ENCODE measurements around the gene AJAP1. TPM values are rescaled to one million over a fixed set of nuclear protein-coding genes. Genes with fewer than 3 reads are reported as not detected.

Gene AJAP1
- total RNA-seq, 1 experiment from 2014 or later = not detected

DNA sequence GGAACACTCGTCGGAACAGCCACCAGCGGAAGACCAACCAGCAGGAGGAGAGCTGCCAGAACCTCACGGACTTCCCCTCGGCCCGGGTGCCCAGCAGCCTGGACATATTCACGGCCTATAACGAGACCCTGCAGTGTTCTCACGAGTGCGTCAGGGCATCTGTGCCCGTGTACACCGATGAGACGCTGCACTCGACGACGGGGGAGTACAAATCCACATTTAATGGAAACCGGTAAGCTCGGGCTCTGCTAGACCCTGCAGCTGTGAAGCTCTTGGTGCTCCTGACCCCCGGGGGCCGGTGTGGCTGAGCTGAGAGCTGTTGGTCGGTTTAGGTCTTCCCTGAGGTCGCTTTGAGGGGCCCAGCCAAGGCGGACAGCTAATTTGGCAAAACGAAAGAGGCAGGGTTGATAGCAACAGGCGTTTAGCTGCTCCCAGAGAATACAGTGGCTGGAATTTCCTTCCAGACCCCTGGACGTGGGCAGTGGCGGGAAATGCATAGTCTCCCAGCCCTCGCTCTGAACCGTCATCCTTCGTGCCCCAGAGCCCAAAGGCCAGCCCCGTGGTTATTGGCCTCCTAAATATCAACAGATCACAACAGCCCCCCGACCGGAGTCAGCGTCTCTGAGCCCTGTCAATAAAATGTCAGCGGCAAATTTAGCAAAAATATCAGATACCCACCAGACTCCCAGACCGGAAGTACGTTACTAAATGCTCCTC, 118.0 kb downstream of the AJAP1 start:
- intact Hi-C loops (cut with micrococcal nuclease; ENCODE audit: unreplicated experiment) = no loop called here
- CTCF ChIA-PET = interaction anchor here (0.6 kb wide), 1 partner anchor 781 kb away, joined by 5 read pairs; no protein-coding TSS in a partner anchor
- no peak for ATAC-seq
- POLR2A ChIA-PET = no interaction called here
- no TSS peak for BruUV-seq (replicated peaks)
- no peak overlapping the region for H3K4me3 ChIP-seq (ENCODE audit: low read depth in 2 of 2, low read length in 2 of 2)
- no peak for DNase-seq (ENCODE audit: low read depth, low spot score)
- H3K27me3 ChIP-seq (ENCODE audit: control insufficient read depth, insufficient read depth, low read length) = no peaks in the 10 kb centered on the region; the same call in 1 of the 2 replicates
- no peaks in the 10 kb centered on the region for H3K9me3 ChIP-seq (ENCODE audit: control insufficient read depth, insufficient read depth, low read depth, low read length)
- TF ChIP-seq, protein P1, sequence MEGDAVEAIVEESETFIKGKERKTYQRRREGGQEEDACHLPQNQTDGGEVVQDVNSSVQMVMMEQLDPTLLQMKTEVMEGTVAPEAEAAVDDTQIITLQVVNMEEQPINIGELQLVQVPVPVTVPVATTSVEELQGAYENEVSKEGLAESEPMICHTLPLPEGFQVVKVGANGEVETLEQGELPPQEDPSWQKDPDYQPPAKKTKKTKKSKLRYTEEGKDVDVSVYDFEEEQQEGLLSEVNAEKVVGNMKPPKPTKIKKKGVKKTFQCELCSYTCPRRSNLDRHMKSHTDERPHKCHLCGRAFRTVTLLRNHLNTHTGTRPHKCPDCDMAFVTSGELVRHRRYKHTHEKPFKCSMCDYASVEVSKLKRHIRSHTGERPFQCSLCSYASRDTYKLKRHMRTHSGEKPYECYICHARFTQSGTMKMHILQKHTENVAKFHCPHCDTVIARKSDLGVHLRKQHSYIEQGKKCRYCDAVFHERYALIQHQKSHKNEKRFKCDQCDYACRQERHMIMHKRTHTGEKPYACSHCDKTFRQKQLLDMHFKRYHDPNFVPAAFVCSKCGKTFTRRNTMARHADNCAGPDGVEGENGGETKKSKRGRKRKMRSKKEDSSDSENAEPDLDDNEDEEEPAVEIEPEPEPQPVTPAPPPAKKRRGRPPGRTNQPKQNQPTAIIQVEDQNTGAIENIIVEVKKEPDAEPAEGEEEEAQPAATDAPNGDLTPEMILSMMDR (IDR thresholded peaks at IDR 0.05) = no peak
- no peak for TF ChIP-seq POLR2AphosphoS5 (IDR thresholded peaks at IDR 0.05; ENCODE audit: low read depth, low read length)
- no peak for TF ChIP-seq SIN3A (IDR thresholded peaks at IDR 0.05; ENCODE audit: borderline replicate concordance, insufficient read depth, low read depth, low read length)
- no peak for TF ChIP-seq TCF7L2 (IDR thresholded peaks at IDR 0.05; ENCODE audit: low read depth, low read length)
- TF ChIP-seq, protein P2, sequence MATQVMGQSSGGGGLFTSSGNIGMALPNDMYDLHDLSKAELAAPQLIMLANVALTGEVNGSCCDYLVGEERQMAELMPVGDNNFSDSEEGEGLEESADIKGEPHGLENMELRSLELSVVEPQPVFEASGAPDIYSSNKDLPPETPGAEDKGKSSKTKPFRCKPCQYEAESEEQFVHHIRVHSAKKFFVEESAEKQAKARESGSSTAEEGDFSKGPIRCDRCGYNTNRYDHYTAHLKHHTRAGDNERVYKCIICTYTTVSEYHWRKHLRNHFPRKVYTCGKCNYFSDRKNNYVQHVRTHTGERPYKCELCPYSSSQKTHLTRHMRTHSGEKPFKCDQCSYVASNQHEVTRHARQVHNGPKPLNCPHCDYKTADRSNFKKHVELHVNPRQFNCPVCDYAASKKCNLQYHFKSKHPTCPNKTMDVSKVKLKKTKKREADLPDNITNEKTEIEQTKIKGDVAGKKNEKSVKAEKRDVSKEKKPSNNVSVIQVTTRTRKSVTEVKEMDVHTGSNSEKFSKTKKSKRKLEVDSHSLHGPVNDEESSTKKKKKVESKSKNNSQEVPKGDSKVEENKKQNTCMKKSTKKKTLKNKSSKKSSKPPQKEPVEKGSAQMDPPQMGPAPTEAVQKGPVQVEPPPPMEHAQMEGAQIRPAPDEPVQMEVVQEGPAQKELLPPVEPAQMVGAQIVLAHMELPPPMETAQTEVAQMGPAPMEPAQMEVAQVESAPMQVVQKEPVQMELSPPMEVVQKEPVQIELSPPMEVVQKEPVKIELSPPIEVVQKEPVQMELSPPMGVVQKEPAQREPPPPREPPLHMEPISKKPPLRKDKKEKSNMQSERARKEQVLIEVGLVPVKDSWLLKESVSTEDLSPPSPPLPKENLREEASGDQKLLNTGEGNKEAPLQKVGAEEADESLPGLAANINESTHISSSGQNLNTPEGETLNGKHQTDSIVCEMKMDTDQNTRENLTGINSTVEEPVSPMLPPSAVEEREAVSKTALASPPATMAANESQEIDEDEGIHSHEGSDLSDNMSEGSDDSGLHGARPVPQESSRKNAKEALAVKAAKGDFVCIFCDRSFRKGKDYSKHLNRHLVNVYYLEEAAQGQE (IDR thresholded peaks at IDR 0.05; ENCODE audit: insufficient read depth in 1 of 2, low read depth in 2 of 2, low read length in 1 of 2) = no peak
- no peak overlapping the region for H3K27ac ChIP-seq (ENCODE audit: low read length)
- H3K4me1 ChIP-seq (ENCODE audit: control insufficient read depth, insufficient read depth, low read length) = no peaks in the 10 kb centered on the region
- in situ Hi-C loops (cut with HindIII; ENCODE audit: low pct_unique_long_range_greater_than_20kb, low sequenced_read_pairs) = no loop called here
- H3K36me3 ChIP-seq (ENCODE audit: control insufficient read depth, insufficient read depth, low read length) = no peaks in the 10 kb centered on the region

DNA sequence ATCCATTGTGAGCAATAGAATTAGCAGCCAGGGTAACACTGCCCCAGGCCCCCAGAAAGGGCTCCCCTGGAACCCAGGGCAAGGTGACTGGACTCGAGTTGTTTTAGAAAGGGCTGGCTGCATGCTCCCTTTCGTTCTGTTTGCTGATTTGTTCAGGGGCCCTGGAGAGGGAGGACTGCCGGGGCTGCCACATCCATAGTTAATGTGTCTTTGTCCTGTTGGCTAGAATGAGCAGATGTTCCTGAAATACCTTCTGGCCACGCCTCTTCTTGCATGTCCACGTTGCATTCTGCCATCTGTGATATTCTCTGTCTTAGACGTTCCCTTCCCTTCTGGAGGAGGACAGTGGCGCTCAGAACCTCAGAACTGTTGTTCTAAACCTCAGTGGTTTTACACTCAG, 118.8 kb downstream of the AJAP1 start:
- no peaks in the 10 kb centered on the region for H3K4me1 ChIP-seq (ENCODE audit: control insufficient read depth, insufficient read depth, low read length)
- no TSS peak for BruUV-seq (replicated peaks)
- ChIA-PET POLR2A (no interaction called here), CTCF (no interaction called here)
- ATAC-seq = no peak
- no peak overlapping the region for H3K4me3 ChIP-seq (ENCODE audit: low read depth in 2 of 2, low read length in 2 of 2)
- TF ChIP-seq SIN3A (IDR thresholded peaks at IDR 0.05; ENCODE audit: borderline replicate concordance, insufficient read depth, low read depth, low read length) (no peak), POLR2AphosphoS5 (IDR thresholded peaks at IDR 0.05; ENCODE audit: low read depth, low read length) (no peak), TCF7L2 (IDR thresholded peaks at IDR 0.05; ENCODE audit: low read depth, low read length) (no peak)
- TF ChIP-seq, protein P1 (IDR thresholded peaks at IDR 0.05) = no peak
- TF ChIP-seq, protein P2 (IDR thresholded peaks at IDR 0.05; ENCODE audit: insufficient read depth in 1 of 2, low read depth in 2 of 2, low read length in 1 of 2) = no peak
- no peak overlapping the region for H3K27ac ChIP-seq (ENCODE audit: low read length)
- no peaks in the 10 kb centered on the region for H3K36me3 ChIP-seq (ENCODE audit: control insufficient read depth, insufficient read depth, low read length)
- H3K9me3 ChIP-seq (ENCODE audit: control insufficient read depth, insufficient read depth, low read depth, low read length) = no peaks in the 10 kb centered on the region
- no peaks in the 10 kb centered on the region; the same call in 1 of the 2 replicates for H3K27me3 ChIP-seq (ENCODE audit: control insufficient read depth, insufficient read depth, low read length)
- intact Hi-C loops (cut with micrococcal nuclease; ENCODE audit: unreplicated experiment) = no loop called here
- DNase-seq (ENCODE audit: low read depth, low spot score) = no peak
- in situ Hi-C loops (cut with HindIII; ENCODE audit: low pct_unique_long_range_greater_than_20kb, low sequenced_read_pairs) = no loop called here

Measured in Panc1 (cell line).